Measurements from ENCODE around the gene GCK.
"Not testable (repeated sequence)": the region's sequence is repeated elsewhere in the genome, so short reads cannot be mapped to it uniquely, and the experiment has no call there.

The GCK gene

GRCh38 chr7:44201813-44202212, 12.6 kb upstream of the GCK start:
- no peak for DNase-seq (ENCODE audit: low read depth in 2 of 2)

- peak; percentile 86 to 87 for DNase-seq (ENCODE audit: low read depth in 2 of 2)
These were observed 11.6 kb upstream of the GCK start, which contains the start of gene YKT6 for GRCh38 chr7:44200699-44201461. TSS of gene YKT6 (plus strand) at chr7:44200978. CDS start at chr7:44201136, 158 bp downstream.

DNA sequence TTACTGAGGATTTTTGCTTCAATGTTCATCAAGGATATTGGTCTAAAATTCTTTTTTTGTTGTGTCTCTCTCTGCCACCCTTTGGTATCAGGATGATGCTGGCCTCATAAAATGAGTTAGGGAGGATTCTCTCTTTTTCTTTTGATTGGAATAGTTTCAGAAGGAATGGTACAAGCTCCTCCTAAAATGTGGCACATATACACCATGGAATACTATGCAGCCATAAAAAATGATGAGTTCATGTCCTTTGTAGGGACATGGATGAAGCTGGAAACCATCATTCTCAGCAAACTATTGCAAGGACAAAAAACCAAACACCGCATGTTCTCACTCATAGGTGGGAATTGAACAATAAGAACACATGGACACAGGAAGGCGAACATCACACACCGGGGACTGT, 10.9 kb upstream of the GCK start:
- DNase-seq (ENCODE audit: low read depth in 2 of 2) = not testable (repeated sequence)

- no peak for DNase-seq (ENCODE audit: low read depth in 2 of 2)
These were observed 8.2 kb upstream of the GCK start for GRCh38 chr7:44197474-44197873.

DNA sequence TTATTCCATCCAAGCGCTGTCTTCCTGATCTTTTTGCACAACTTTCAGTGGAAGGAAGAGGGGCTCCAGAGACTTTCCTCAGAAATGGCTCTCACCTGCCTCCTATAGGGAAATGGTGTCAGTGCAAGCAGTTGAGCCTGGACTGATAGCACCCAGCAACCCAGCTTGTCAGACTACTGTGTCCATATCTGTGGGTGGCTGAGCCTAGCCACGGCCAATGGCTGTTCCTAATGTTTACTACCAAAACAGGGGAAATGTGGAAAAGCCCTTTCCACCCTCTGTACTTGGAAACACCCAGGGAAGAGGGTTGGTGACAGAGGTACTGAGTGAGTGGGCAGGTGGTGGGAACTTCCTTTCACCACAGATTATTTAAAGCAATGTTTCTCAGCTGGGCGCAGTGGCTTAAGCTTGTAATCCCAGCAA, 7.2 kb upstream of the GCK start:
- DNase-seq (ENCODE audit: low read depth in 2 of 2) = no peak

DNA sequence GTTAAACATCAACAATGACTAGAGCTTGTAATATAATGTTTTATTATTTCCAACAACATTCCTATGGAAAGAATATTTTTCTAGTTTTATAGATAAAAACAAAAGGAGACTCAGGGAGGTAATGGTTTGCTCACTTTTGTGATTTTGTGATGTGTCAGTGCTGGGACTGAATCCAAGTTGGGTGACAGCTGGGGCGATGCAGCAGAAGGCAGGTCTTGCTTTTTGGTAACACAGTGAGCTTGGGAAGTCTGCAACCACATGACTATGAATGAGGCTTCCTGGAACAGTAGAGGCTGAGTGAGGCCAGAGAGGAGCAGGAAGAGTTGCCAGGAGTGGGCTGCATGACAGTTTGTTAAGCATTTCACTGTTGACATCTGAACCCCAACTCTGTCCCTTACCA, 6.7 kb upstream of the GCK start:
- no peak for DNase-seq (ENCODE audit: low read depth in 2 of 2)

GRCh38 chr7:44194562-44195145, 5.4 kb upstream of the GCK start:
- no peak for DNase-seq (ENCODE audit: low read depth in 2 of 2)

DNA sequence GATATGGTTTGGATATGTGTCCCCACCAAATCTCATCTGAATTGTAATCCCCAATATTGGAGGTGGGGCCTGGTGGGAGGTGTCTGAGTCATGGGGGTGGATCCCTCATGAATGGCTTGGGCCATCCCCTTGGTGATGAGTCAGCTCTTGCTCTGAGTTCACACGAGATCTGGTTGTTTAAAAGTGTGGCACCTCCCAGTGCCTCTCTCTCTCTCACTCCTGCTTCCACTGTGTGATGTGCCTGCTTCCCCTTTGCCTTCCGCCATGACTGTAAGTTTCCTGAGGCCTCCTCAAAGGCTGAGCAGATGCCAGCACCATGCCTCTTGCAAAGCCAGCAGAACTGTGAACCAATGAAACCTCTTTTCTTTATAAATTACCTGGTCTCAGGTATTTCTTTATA, 4.8 kb upstream of the GCK start:
- DNase-seq (ENCODE audit: low read depth in 2 of 2) = no peak

DNA sequence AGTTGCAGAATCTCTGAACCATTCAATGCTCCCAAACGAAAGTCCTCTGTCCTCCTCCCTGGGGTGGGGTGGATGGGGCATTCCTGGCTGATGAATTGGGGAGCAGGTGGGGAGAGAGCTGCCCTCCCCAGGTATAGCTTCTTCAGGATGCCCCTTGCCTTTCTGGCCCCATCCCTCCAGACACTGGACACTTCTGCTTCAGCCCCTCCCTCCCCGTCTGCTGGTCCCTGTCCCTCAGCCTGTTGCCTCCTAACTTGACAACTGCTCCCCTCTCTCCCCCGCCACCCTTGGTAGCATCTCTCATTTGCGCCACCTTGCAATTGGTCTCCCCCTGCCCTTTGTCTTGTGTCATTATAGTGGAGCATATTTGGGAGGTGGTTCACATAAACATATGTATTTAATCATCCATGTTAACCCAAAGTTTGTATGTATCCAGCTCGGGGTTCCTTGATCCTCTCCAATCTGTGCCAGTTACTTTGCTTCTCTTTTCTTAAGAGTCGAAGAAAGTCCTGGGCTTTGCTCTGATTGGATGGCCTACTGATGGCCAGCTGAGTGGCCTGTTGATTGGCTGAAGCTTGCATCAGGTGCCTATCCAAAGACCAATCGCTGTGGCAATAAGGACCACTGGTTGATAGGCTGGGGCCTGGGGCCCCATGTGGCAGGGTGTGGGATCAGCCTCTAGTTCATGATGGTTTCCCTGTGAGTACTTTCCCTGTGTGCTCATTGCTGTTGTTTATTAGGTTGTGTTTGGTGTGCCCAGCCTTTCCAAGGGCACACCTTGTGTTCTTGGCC, 4.0 kb upstream of the GCK start:
- DNase-seq (ENCODE audit: low read depth in 2 of 2) = no peak

DNA sequence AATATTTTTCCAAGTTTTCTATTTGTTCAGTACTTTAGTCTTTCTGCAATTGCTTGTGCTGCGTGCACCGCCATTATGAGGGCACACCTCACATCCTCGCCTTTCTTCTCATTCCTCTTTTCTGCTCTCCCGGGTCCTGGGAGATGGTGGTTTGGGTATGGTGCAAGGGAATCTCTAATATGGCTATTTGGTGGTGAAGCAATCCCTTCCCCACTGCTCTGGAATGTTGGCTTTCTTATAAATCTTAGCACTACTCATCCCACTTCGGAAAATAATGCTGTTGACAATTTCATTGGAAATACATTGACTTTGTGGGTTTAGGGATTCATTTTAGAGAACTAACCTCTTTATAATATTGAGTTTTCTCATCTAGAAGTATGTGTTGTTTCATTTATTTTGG, 1.9 kb upstream of the GCK start:
- no peak for DNase-seq (ENCODE audit: low read depth in 2 of 2)

GRCh38 chr7:44189993-44190872, 994 bp upstream of the GCK start:
- DNase-seq (ENCODE audit: low read depth in 2 of 2) = no peak

DNA sequence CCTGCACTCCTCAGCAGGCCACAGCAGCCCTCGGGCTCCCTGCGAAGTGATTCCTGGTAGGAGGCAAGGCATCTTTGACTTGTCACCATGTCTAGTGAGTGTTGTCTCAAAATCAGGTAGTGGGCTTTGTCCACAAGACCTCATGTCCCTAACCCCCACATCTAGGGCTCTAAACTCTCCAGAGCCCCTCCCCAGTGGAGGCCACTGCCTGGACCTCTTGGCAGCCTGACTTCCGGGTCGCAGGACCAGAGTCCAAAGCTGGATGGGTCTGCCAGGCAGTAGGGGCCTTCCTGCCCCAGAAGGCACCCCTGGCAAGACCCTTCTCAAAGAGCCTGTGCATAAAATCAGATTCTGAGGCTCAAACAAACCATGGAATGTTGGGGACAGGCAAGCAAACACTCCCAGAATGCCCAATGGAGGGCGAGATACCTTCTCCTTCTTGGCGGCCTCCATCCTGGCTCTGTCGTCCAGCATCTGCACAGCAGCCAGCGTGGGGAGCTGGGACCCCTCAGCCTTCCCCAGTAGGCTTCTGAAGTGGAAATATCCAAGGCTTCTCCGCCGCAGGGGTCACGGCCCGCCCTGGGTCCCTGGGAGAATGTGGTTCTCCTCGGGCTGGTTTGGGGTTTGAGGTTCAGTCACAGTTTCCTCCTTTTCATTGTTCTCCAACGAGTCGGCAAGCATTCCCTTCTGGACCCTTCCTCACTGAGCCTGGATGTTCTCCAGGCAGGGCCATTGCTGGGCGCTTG, 586 bp downstream of the GCK start:
- DNase-seq (ENCODE audit: low read depth in 2 of 2) = no peak

- no peak for DNase-seq (ENCODE audit: low read depth in 2 of 2)
These were observed 1.4 kb downstream of the GCK start for GRCh38 chr7:44187636-44188416.

- DNase-seq (ENCODE audit: low read depth in 2 of 2) = no peak
These were observed 2.5 kb downstream of the GCK start for GRCh38 chr7:44186736-44187135.

GRCh38 chr7:44185729-44186128, 3.5 kb downstream of the GCK start:
- no peak for DNase-seq (ENCODE audit: low read depth in 2 of 2)

GRCh38 chr7:44184873-44185446, 4.3 kb downstream of the GCK start:
- no peak for DNase-seq (ENCODE audit: low read depth in 2 of 2)

GRCh38 chr7:44184206-44184872, 4.9 kb downstream of the GCK start:
- DNase-seq (ENCODE audit: low read depth in 2 of 2) = no peak

GRCh38 chr7:44183386-44183785, 5.9 kb downstream of the GCK start:
- no peak for DNase-seq (ENCODE audit: low read depth in 2 of 2)

- no peak for DNase-seq (ENCODE audit: low read depth in 2 of 2)
These were observed 6.4 kb downstream of the GCK start for GRCh38 chr7:44182827-44183226.

Data from stimulated activated CD8-positive, alpha-beta memory T cell treated with anti-CD3 and anti-CD28 coated beads, Interleukin-2, amount 100 ng/mL, for 1 hour (primary cell).